ENCODE results near the gene CACNB4.

- no peak for TF ChIP-seq POLR2AphosphoS5 (IDR thresholded peaks at IDR 0.05)
- TF ChIP-seq CTCF (IDR thresholded peaks at IDR 0.05): no peak
- no peak for TF ChIP-seq POLR2A (IDR thresholded peaks at IDR 0.05)
Measured at GRCh38 chr2:152024477-152024876, 74.4 kb downstream of the CACNB4 start.
